ENCODE data around the gene NEDD4.

DNA sequence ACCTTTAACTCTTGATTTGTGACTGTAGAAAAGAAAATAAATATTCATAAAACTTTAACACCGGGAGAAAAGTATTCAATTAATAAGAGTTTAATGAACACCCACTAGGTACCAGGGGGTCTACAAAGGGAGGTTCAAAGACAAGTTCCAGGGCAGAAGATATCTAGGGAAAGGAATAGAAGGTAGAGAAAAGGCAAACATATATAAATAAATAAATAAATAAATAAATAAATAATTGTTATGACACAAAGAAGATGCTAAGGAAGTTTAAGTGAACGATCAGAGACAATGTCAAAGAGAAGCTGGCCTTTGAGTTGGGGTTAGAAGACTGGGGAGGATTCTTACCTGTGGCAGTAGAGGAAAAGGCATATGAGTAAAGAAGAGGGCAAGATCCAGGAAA, 123.8 kb downstream of the NEDD4 start:
- no peak for TF ChIP-seq GATA2 (IDR thresholded peaks at IDR 0.05; ENCODE audit: low read depth, low read length)
- no peak for TF ChIP-seq GATA3 (IDR thresholded peaks at IDR 0.05; ENCODE audit: low read depth, low read length)
